ENCODE measurements around the gene CRYGD. TPM values are rescaled to one million over a fixed set of nuclear protein-coding genes. Genes with fewer than 3 reads are reported as not detected.

Gene CRYGD
- total and polyA plus RNA-seq, 4 donors: not detected

- no peak overlapping the region for H3K4me3 ChIP-seq (ENCODE audit: low read length in 2 of 2)
- 32 to 33% methylated on average over 2 of the region's 2 CpGs for WGBS, 2 donors
- H3K27ac ChIP-seq (ENCODE audit: low read depth in 1 of 2, low read length in 2 of 2): no peak overlapping the region
- no peak for DNase-seq
- no peaks in the 10 kb centered on the region for H3K36me3 ChIP-seq (ENCODE audit: control insufficient read depth in 1 of 2, insufficient read depth in 2 of 2, low read length in 1 of 2)
- H3K9me3 ChIP-seq (ENCODE audit: control insufficient read depth, low read length): peaks cover 2% of the 10 kb centered on the region
- H3K4me1 ChIP-seq (ENCODE audit: control insufficient read depth in 1 of 2, insufficient read depth in 2 of 2, low read length in 2 of 2): no peaks in the 10 kb centered on the region
- H3K27me3 ChIP-seq (ENCODE audit: control insufficient read depth in 1 of 2, insufficient read depth in 2 of 2, low read length in 1 of 2): no peaks in the 10 kb centered on the region
- intact Hi-C loops (cut with DNase I): loop anchor here in 1 of 2 donors (10.0 kb wide), 1 partner anchor 452 kb away; the partner anchor contains the start of gene METTL21A
- no peak for ATAC-seq (ENCODE audit: low FRiP score)
These were observed 47.0 kb downstream of the CRYGD start for GRCh38 chr2:208077276-208077675.

DNA sequence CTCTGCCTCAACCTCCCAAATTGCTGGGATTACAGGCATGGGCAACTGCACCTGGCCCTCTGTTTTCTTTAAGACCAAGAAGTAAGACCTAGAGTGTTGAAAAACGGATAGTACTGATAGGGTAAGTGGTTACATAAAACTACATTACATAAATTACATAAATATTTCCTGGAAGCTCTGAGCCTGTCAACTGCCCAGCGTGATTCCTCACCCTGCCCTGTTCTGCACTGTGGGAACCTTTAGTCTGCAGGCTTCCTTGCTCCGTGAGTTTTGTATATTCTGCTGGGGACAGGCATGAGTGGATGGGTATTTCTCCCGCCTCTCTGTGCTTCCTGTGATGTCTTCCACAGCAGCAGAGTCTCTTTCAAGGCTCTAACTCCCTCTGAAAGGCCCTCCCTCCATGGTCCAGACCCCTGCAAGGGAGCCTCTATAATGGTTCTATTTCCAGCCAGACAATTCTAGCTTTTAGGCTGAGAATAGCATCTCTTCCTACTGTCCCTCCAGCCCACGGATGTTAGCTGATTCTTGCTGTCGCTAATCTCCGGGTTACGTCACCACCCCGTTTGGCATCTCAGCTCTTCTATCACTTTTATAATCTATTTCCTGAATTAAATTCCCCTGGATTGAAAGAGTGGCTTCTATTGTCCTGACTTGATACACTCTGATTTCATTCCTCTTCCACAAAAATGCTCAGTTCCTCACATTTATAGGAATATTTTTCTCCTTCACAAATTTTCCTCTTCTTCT is 49.5 kb downstream of the CRYGD start:
- 47 to 48% methylated on average over 9 of the region's 9 CpGs for WGBS, 2 donors
- DNase-seq (no peak), ATAC-seq (ENCODE audit: low FRiP score) (peak; percentile 33)
- Histone ChIP-seq H3K9me3 (ENCODE audit: control insufficient read depth, low read length) (peaks cover 2% of the 10 kb centered on the region), H3K4me1 (ENCODE audit: control insufficient read depth in 1 of 2, insufficient read depth in 2 of 2, low read length in 2 of 2) (no peaks in the 10 kb centered on the region), H3K27ac (ENCODE audit: low read depth in 1 of 2, low read length in 2 of 2) (no peak overlapping the region), H3K4me3 (ENCODE audit: low read length in 2 of 2) (no peak overlapping the region), H3K27me3 (ENCODE audit: control insufficient read depth in 1 of 2, insufficient read depth in 2 of 2, low read length in 1 of 2) (no peaks in the 10 kb centered on the region), H3K36me3 (ENCODE audit: control insufficient read depth in 1 of 2, insufficient read depth in 2 of 2, low read length in 1 of 2) (no peaks in the 10 kb centered on the region)
- intact Hi-C loops (cut with DNase I): loop anchor here in 1 of 2 donors (10.0 kb wide), 1 partner anchor 450 kb away; the partner anchor contains the start of gene METTL21A

GRCh38 chr2:208072250-208072892 is 52.0 kb downstream of the CRYGD start:
- 25 to 26% methylated on average over 9 of the region's 9 CpGs for WGBS, 2 donors
- Histone ChIP-seq H3K4me1 (ENCODE audit: control insufficient read depth in 1 of 2, insufficient read depth in 2 of 2, low read length in 2 of 2) (no peaks in the 10 kb centered on the region), H3K4me3 (ENCODE audit: low read length in 2 of 2) (no peak overlapping the region), H3K9me3 (ENCODE audit: control insufficient read depth, low read length) (no peaks in the 10 kb centered on the region), H3K27me3 (ENCODE audit: control insufficient read depth in 1 of 2, insufficient read depth in 2 of 2, low read length in 1 of 2) (no peaks in the 10 kb centered on the region), H3K27ac (ENCODE audit: low read depth in 1 of 2, low read length in 2 of 2) (no peak overlapping the region), H3K36me3 (ENCODE audit: control insufficient read depth in 1 of 2, insufficient read depth in 2 of 2, low read length in 1 of 2) (no peaks in the 10 kb centered on the region)
- DNase-seq: peak in 1 of 2 donors; percentile 63
- intact Hi-C loops (cut with DNase I): loop anchor here in 1 of 2 donors (2.0 to 10.0 kb wide), 2 partner anchors 326 to 448 kb away; partner anchors contain the start of gene METTL21A
- peak; percentile 83 for ATAC-seq (ENCODE audit: low FRiP score)

Other genes starting within 250 kb of the CRYGD start
- 10 to 100 TPM; 12.4 to 18.9 TPM for gene PLEKHM3, start 99.0 kb downstream of the CRYGD start, total RNA-seq
- 1 to 10 TPM; 2.8 to 6.3 TPM for gene PLEKHM3, start 99.0 kb downstream of the CRYGD start, polyA plus RNA-seq
- not detected for gene CRYGC, start 5.3 kb upstream of the CRYGD start, total RNA-seq
- not detected for gene CRYGC, start 5.3 kb upstream of the CRYGD start, polyA plus RNA-seq
- not detected for gene CRYGB, start 21.6 kb upstream of the CRYGD start, total RNA-seq
- gene CRYGB, start 21.6 kb upstream of the CRYGD start, polyA plus RNA-seq: not detected
- not detected for gene CRYGA, start 39.1 kb upstream of the CRYGD start, total RNA-seq
- gene CRYGA, start 39.1 kb upstream of the CRYGD start, polyA plus RNA-seq: not detected
- gene C2orf80, start 65.5 kb upstream of the CRYGD start, total RNA-seq: not detected
- gene C2orf80, start 65.5 kb upstream of the CRYGD start, polyA plus RNA-seq: not detected
- gene IDH1, start 130.5 kb upstream of the CRYGD start, total RNA-seq: 10 to 100 TPM; 46.4 to 63.1 TPM
- 10 to 100 TPM; 25.1 to 78.4 TPM for gene IDH1, start 130.5 kb upstream of the CRYGD start, polyA plus RNA-seq
- gene PIKFYVE, start 141.7 kb upstream of the CRYGD start, total RNA-seq: 10 to 100 TPM; 31.9 to 42.6 TPM
- 1 to 10 TPM; 5.5 to 6.8 TPM for gene PIKFYVE, start 141.7 kb upstream of the CRYGD start, polyA plus RNA-seq